Measurements from ENCODE around the gene IGF1R. TPM values are rescaled to one million over a fixed set of nuclear protein-coding genes. Genes with fewer than 3 reads are reported as not detected.

The IGF1R gene
- total RNA-seq, 3 donors from 2014 or later, result 34.7 to 65.2 (median 47.7) TPM

DNA sequence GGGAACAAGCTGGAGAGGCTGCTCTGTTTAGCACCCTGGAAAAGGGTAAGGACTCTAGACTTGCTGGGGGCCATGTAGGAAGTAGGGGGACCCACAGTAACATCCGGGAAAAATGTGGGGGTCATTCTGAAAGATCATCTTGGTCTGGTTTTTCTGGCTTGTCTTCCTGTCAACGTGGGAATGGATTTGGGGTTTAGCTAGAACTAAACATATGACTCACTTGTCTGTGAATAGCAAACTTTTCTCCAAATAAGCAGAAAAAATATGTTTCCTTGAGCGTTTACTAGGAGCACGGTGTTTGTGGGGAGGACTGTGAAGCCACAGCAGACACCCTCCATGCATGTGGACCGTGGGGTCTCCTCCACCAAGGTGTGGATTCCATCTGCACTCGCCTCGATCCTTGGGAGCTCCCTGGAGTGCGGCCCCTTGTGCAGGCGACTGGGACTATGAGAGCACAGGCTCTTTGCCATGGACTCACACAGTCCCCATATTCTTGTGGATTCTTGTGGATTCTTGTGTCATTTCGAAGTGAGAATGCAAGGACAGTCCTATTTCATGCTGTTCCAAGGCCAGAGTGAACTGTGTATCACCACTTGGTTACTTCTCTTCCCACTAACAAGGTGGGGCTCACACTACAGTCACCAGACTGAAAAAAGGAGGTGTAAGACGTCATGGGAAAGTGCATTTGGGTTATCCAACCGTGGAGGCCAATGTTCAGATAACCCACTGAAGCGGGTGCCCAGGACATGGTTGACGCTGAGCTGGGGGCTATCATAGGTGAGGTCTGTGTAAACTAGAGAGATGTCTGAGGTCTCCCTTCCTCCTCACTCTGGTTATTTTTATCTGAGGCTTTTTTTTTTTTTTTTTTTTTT lies 333.7 kb downstream of the IGF1R start:
- Histone ChIP-seq H3K4me1 (ENCODE audit: low read depth) (no peaks in the 10 kb centered on the region), H3K9me3 (no peaks in the 10 kb centered on the region), H3K4me3 (no peak overlapping the region), H3K36me3 (ENCODE audit: low read depth) (no peaks in the 10 kb centered on the region)
- TF ChIP-seq, protein P1, sequence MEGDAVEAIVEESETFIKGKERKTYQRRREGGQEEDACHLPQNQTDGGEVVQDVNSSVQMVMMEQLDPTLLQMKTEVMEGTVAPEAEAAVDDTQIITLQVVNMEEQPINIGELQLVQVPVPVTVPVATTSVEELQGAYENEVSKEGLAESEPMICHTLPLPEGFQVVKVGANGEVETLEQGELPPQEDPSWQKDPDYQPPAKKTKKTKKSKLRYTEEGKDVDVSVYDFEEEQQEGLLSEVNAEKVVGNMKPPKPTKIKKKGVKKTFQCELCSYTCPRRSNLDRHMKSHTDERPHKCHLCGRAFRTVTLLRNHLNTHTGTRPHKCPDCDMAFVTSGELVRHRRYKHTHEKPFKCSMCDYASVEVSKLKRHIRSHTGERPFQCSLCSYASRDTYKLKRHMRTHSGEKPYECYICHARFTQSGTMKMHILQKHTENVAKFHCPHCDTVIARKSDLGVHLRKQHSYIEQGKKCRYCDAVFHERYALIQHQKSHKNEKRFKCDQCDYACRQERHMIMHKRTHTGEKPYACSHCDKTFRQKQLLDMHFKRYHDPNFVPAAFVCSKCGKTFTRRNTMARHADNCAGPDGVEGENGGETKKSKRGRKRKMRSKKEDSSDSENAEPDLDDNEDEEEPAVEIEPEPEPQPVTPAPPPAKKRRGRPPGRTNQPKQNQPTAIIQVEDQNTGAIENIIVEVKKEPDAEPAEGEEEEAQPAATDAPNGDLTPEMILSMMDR (IDR thresholded peaks at IDR 0.05), result no peak
- ATAC-seq (no peak), DNase-seq (no peak)
- intact Hi-C loops (cut with DNase I, micrococcal nuclease), result no loop called here

DNA sequence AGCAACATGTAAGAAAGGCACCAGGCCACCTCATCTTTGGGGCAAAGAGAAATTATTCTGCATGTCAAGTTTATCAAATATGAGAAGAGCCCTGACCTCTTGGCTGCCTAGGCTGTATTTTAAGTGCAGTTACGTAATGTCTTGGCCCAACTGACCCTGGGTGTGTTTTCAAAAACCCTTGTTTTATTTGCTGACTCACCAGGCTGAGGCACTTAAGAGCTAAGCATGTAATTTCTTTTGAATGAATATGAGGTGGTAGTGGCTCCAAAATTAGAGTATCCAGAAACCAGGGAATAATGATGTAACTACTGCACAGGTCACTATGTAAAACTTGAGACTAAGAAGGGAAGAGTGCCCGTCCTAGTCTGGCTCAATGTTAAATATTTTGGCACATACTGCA lies 335.0 kb downstream of the IGF1R start:
- intact Hi-C loops (cut with DNase I, micrococcal nuclease), result no loop called here
- H3K9me3 ChIP-seq, result no peaks in the 10 kb centered on the region
- DNase-seq (peak in 1 of 3 donors; percentile 45), ATAC-seq (peak; percentile 46)
- H3K36me3 ChIP-seq (ENCODE audit: low read depth), result no peaks in the 10 kb centered on the region
- no peak overlapping the region for H3K4me3 ChIP-seq
- TF ChIP-seq, protein P1 (IDR thresholded peaks at IDR 0.05), result no peak
- no peaks in the 10 kb centered on the region for H3K4me1 ChIP-seq (ENCODE audit: low read depth)

DNA sequence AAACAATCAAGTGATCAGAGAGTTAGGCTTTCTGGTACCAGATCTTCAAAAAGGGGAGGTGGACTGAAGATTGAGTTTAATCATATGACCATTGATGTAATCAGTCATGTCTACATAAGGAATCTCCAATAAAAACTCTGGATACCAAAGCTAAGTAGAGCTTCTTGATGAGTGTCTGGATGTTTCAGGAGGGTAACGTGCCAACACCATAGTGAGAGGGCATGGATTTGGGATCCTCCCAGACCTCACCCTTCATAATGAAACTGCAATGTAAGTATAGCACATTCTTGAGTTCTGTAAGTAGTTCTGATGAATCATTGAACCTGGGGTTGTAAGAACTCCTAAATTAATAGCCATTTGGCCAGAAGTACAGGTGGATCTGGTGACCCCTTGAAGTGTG lies 337.9 kb downstream of the IGF1R start:
- no peak overlapping the region for H3K4me3 ChIP-seq

DNA sequence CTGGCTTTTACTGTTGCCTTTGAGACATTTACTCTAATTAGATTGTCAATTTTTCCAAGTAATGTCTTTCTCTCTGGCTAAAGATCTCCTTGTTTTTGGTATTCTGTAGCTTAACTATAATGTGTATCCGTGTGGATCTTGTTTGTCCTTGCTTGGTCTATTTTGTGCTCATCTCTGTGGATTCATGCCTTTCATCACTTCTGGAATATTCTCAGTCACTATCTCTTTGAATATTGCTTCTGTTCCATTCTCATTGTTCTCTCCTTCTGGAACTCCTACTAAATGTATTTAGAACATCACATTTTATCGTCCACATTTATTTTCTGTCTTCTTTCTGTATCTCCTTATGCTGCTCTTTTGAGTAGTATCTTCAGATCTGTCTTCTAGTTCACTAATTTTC lies 346.6 kb downstream of the IGF1R start:
- no peak for DNase-seq
- no peaks in the 10 kb centered on the region for H3K36me3 ChIP-seq (ENCODE audit: low read depth)
- ATAC-seq, result no peak
- intact Hi-C loops (cut with DNase I, micrococcal nuclease), result no loop called here
- TF ChIP-seq, protein P1 (IDR thresholded peaks at IDR 0.05), result no peak
- H3K4me1 ChIP-seq (ENCODE audit: low read depth), result no peaks in the 10 kb centered on the region
- no peaks in the 10 kb centered on the region for H3K9me3 ChIP-seq
- H3K4me3 ChIP-seq, result no peak overlapping the region

More for the DNA sequence above, 337.9 kb downstream of the IGF1R start:
- Histone ChIP-seq H3K9me3 (no peaks in the 10 kb centered on the region), H3K36me3 (ENCODE audit: low read depth) (no peaks in the 10 kb centered on the region), H3K4me1 (ENCODE audit: low read depth) (no peaks in the 10 kb centered on the region)
- TF ChIP-seq, protein P1 (IDR thresholded peaks at IDR 0.05), result no peak
- intact Hi-C loops (cut with DNase I, micrococcal nuclease), result no loop called here
- no peak for DNase-seq
- ATAC-seq, result no peak

DNA sequence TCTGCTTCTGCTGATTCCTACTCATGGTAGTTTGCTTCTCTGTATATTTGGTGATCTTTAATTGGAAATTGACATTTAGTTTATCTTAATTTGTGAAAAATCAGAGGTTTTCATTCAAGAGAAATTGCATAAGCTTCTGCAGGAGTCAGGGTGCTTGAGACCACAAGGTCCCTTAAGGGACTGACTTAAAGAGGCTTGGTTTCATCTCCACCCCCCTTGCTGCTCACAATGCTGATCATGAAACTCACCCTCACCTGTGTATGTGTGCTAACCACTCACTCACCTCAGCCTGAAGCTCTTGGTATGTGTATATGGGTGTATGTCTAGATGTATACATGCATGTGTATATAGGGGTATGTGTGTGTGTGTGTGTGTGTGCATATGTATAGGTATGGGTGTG lies 347.8 kb downstream of the IGF1R start:
- no peak for DNase-seq
- TF ChIP-seq, protein P1 (IDR thresholded peaks at IDR 0.05), result no peak
- no peaks in the 10 kb centered on the region for H3K9me3 ChIP-seq
- ATAC-seq, result no peak
- no peaks in the 10 kb centered on the region for H3K36me3 ChIP-seq (ENCODE audit: low read depth)
- no peak overlapping the region for H3K4me3 ChIP-seq
- intact Hi-C loops (cut with DNase I, micrococcal nuclease), result no loop called here
- no peaks in the 10 kb centered on the region for H3K4me1 ChIP-seq (ENCODE audit: low read depth)
